ENCODE data around the gene SYNE2.

GRCh38 chr14:64200170-64200569, 347.4 kb downstream of the SYNE2 start:
- no peak for TF ChIP-seq POLR2A (IDR thresholded peaks at IDR 0.05; ENCODE audit: extremely low read depth, insufficient read length)
- TF ChIP-seq, protein P1, sequence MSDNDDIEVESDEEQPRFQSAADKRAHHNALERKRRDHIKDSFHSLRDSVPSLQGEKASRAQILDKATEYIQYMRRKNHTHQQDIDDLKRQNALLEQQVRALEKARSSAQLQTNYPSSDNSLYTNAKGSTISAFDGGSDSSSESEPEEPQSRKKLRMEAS (IDR thresholded peaks at IDR 0.05; ENCODE audit: low read depth, low read length), result no peak
- no peak for TF ChIP-seq CTCF (IDR thresholded peaks at IDR 0.05; ENCODE audit: low read depth, low read length)
- TF ChIP-seq MYC (IDR thresholded peaks at IDR 0.05; ENCODE audit: low read depth, low read length), result no peak

Measured in NB4 (cell line).